SK-N-SH (cell line): Measurements from ENCODE around the gene PLEKHG5. TPM values are rescaled to one million over a fixed set of nuclear protein-coding genes. Genes with fewer than 3 reads are reported as not detected.

Source experiments
- CTCF ChIA-PET: fragments of 300-600, 350-600 bp; formaldehyde crosslinking; extraction: SDS; loops from one replicate; lab custom pipeline; 2021; lab: Yijun Ruan, JAX
- POLR2A ChIA-PET: fragments of 350-600 bp; sonication (Branson Sonifier 250); formaldehyde crosslinking; extraction: SDS; loops from one replicate; lab custom pipeline; 2020; ENCODE audit warnings: antibody characterized with exemption, inconsistent platforms; lab: Yijun Ruan, JAX
- DNase-seq: peaks from one replicate; pipeline ENCODE4 v3.0.0; 2012
- H2AFZ ChIP-seq: fragments of 200-600 bp; sonication (generic); 2 replicates; pipeline ENCODE4 v1.8.1; 2016; ENCODE audit warnings: antibody characterized with exemption, mild to moderate bottlenecking, low read depth
- H3F3A ChIP-seq: fragments of 200-600 bp; sonication (generic); replicated peaks from 2 replicates; pipeline ENCODE3; 2016; ENCODE audit warnings: antibody characterized with exemption, mild to moderate bottlenecking; ENCODE audit not compliant: insufficient read depth
- H3K27ac ChIP-seq, 2 experiments: fragments of 200-500 bp in 1 of 2; fragments of 200-600 bp in 1 of 2; sonication (Bioruptor generic) in 1 of 2; sonication (generic), shearing (Covaris generic) in 1 of 2; 2 replicates each; pipeline versions ENCODE4 v1.5.1 to v1.6.1; 2014 to 2016; ENCODE audit warnings: low read depth in 2 of 2, inconsistent platforms in 1 of 2, low read length in 1 of 2, mild to moderate bottlenecking in 1 of 2, mixed read lengths in 1 of 2
- H3K27me3 ChIP-seq: fragments of 200-600 bp; sonication (generic), shearing (Covaris generic); 2 replicates; pipeline ENCODE4 v1.6.1; 2016; ENCODE audit warnings: mixed run types; ENCODE audit not compliant: insufficient read depth
- H3K36me3 ChIP-seq, 2 experiments: fragments of 200-500 bp in 1 of 2; fragments of 200-600 bp in 1 of 2; sonication (Bioruptor generic) in 1 of 2; sonication (generic) in 1 of 2; replicated peaks in 1 of 2; 2 replicates each; pipeline versions ENCODE3 to v1.5.1; 2014 to 2016; ENCODE audit warnings: low read length in 1 of 2, mild to moderate bottlenecking in 1 of 2; ENCODE audit not compliant: insufficient read depth in 2 of 2, control insufficient read depth in 1 of 2
- H3K4me1 ChIP-seq, 2 experiments: fragments of 200-500 bp in 1 of 2; fragments of 200-600 bp in 1 of 2; sonication (Bioruptor generic) in 1 of 2; sonication (generic), shearing (Covaris generic) in 1 of 2; 2 replicates each; pipeline versions ENCODE4 v1.5.1 to v1.6.1; 2014 to 2016; ENCODE audit warnings: low read depth in 1 of 2, low read length in 1 of 2, mixed run types in 1 of 2; ENCODE audit not compliant: insufficient read depth in 2 of 2, control insufficient read depth in 1 of 2
- H3K4me2 ChIP-seq: fragments of 200-600 bp; sonication (generic), shearing (Covaris generic); 2 replicates; pipeline ENCODE4 v1.6.1; 2017; ENCODE audit warnings: mixed run types
- H3K4me3 ChIP-seq, 2 experiments: fragments of 200-500 bp in 1 of 2; fragments of 200-600 bp in 1 of 2; sonication (Bioruptor generic) in 1 of 2; sonication (generic), shearing (Covaris generic) in 1 of 2; 2 replicates each; pipeline versions ENCODE4 v1.5.1 to v1.8.1; 2014 to 2016; ENCODE audit warnings: low read depth in 2 of 2, inconsistent platforms in 1 of 2, low read length in 1 of 2, mild to moderate bottlenecking in 1 of 2, mixed read lengths in 1 of 2, moderate library complexity in 1 of 2
- H3K79me2 ChIP-seq: fragments of 200-600 bp; sonication (generic); 2 replicates; pipeline ENCODE4 v1.8.1; 2017; ENCODE audit warnings: mild to moderate bottlenecking; ENCODE audit not compliant: insufficient read depth
- H3K9ac ChIP-seq: fragments of 200-600 bp; sonication (generic); 2 replicates; pipeline ENCODE4 v1.6.1; 2017; ENCODE audit warnings: mixed run types
- H3K9me2 ChIP-seq: fragments of 200-600 bp; sonication (generic); 2 replicates; pipeline ENCODE4 v1.6.1; 2017; ENCODE audit warnings: mixed run types
- H3K9me3 ChIP-seq: fragments of 200-600 bp; sonication (generic); 2 replicates; pipeline ENCODE4 v1.6.1; 2017; ENCODE audit warnings: mixed run types, mild to moderate bottlenecking, moderate library complexity
- H4K20me1 ChIP-seq: fragments of 200-600 bp; sonication (generic); 2 replicates; pipeline ENCODE4 v1.6.1; 2017; ENCODE audit warnings: mild to moderate bottlenecking, mixed run types; ENCODE audit not compliant: insufficient read depth
- ELF1 ChIP-seq: IDR thresholded peaks from 2 replicates; pipeline ENCODE4 v1.4.0; 2012
- FOXM1 ChIP-seq: IDR thresholded peaks from 2 replicates; pipeline ENCODE4 v1.4.0; 2012; ENCODE audit warnings: low read depth, mild to moderate bottlenecking
- GATA2 ChIP-seq: sonication (generic); formaldehyde crosslinking; IDR thresholded peaks from 2 replicates; pipeline ENCODE4 v1.5.0; 2020; ENCODE audit warnings: mild to moderate bottlenecking, missing genetic modification reagents
- JUND ChIP-seq: IDR thresholded peaks from 2 replicates; pipeline ENCODE4 v1.4.0; 2012
- MEF2A ChIP-seq: IDR thresholded peaks from 2 replicates; pipeline ENCODE4 v1.4.0; 2012; ENCODE audit warnings: low read depth, borderline replicate concordance
- NRF1 ChIP-seq: IDR thresholded peaks from 2 replicates; pipeline ENCODE4 v1.6.1; 2012; ENCODE audit warnings: low read depth, mild to moderate bottlenecking, low read length
- RAD21 ChIP-seq: IDR thresholded peaks from 2 replicates; pipeline ENCODE4 v1.6.1; 2012; ENCODE audit warnings: mild to moderate bottlenecking, low read length
- RFX5 ChIP-seq: IDR thresholded peaks from 2 replicates; pipeline ENCODE4 v1.6.1; 2012; ENCODE audit warnings: mild to moderate bottlenecking, improper control_type of control experiment, low read length
- SIN3A ChIP-seq: IDR thresholded peaks from 2 replicates; pipeline ENCODE4 v1.6.1; 2012; ENCODE audit warnings: low read depth, mild to moderate bottlenecking, low read length, moderate library complexity, borderline replicate concordance
- SMC3 ChIP-seq: IDR thresholded peaks from 2 replicates; pipeline ENCODE4 v1.6.1; 2012; ENCODE audit warnings: low read depth, low read length, improper control_type of control experiment
- TAF1 ChIP-seq: IDR thresholded peaks from 2 replicates; pipeline ENCODE4 v1.6.1; 2012; ENCODE audit warnings: low read depth, mild to moderate bottlenecking, low read length, moderate library complexity, borderline replicate concordance
- TCF12 ChIP-seq: IDR thresholded peaks from 2 replicates; pipeline ENCODE4 v1.4.0; 2012
- WGBS: methylation state at CpG from one replicate; pipeline ENCODE4 v1.1.6; 2017; ENCODE audit warnings: low lambda C conversion rate; 5-methylcytosine and 5-hydroxymethylcytosine counted together
- polyA plus RNA-seq, 3 experiments: library from polyadenylated mRNA; depleted of rRNA; stranded (reverse); fragments of >200 nt; gene quantifications; 2 replicates each; pipeline ENCODE4 v1.2.3, GENCODE V29; 2012
- TF ChIP-seq, protein P1 (sequence below): fragments of 200-600 bp; sonication (generic); IDR thresholded peaks from 2 replicates; pipeline ENCODE4 v1.6.1; 2017; ENCODE audit warnings: antibody characterized with exemption, mild to moderate bottlenecking, moderate library complexity
- TF ChIP-seq, protein P2 (sequence below): IDR thresholded peaks from 2 replicates; pipeline ENCODE4; 2012
- TF ChIP-seq, protein P3 (sequence below): IDR thresholded peaks from 2 replicates; pipeline ENCODE4 v1.4.0; 2012; ENCODE audit warnings: low read depth, borderline replicate concordance

The PLEKHG5 gene
- polyA plus RNA-seq, 1 of the 3 experiments (the other 2 are of a cell fraction) = 14.9 TPM

DNA sequence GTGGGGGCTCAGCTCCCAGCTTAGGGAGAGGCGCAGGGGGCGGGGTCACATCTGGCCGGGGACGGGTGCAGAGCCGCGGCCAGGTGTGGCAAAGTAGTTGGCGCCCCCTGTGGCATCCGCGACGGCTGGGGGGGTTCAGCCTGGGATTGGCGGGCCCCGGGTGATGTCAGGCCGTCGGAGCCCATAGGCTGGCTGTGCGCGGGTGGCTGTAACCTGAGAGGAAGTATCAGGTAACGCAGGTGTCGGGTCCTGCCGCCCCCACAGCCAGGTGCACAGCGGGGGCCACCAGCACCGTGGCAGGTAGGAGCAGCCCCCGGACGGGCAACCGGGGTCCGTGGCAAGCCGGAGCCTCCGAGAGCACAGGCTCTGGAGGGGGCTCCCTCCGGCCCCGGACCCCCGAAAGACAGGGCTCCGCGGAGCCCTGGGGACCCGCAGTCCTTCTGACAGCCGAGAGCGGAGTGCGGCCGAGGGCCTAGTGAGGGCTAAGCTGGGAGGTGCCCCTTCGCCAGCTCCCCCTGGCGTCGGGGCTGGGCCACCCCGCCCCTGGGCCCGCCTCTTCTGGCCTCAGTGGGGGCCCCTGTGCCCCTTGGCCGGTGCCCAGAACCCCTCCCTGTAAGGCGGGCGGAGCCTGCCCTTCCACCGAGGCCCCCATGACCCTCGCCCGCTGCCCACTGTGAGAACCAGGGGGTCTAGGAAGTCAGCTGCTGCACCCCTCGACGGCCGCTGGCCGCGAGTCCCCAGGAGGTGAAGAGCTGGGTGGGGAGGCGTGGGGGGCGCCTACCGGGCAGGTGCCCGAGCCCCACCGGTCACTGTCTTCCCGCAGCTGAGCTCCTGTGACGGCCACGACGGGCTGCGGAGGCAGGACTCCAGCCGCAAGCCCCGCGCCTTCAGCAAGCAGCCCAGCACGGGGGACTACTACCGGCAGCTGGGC lies 43.4 kb downstream of the PLEKHG5 start:
- Histone ChIP-seq H3K79me2 (no peaks in the 10 kb centered on the region), H3K4me3 (peak overlapping the region in 1 of 2 experiments; percentile 12; a peak in 1 of 4 replicates), H3K4me1 (no peaks in the 10 kb centered on the region; a peak in 1 of 4 replicates), H2AFZ (no peak overlapping the region), H3K9me3 (no peaks in the 10 kb centered on the region), H3K4me2 (no peak overlapping the region), H3F3A (no peaks in the 10 kb centered on the region), H3K36me3 (no peaks in the 10 kb centered on the region), H3K9me2 (no peaks in the 10 kb centered on the region), H3K9ac (no peak overlapping the region), H3K27ac (no peak overlapping the region), H4K20me1 (no peaks in the 10 kb centered on the region), H3K27me3 (peaks cover 44% of the 10 kb centered on the region)
- CTCF ChIA-PET = interaction anchor here (0.6 to 6.8 kb wide), 8 partner anchors 9 to 201 kb away, joined by 3 to 70 read pairs (median 4); partner anchors contain the start of genes NOL9 and TAS1R1
- no peak for DNase-seq
- 17% methylated on average over 19 of the region's 68 CpGs for WGBS
- TF ChIP-seq GATA2 (CRISPR knock-in tag) (no peak), RAD21 (no peak), TCF12 (no peak), ELF1 (no peak)
- TF ChIP-seq, protein P1, sequence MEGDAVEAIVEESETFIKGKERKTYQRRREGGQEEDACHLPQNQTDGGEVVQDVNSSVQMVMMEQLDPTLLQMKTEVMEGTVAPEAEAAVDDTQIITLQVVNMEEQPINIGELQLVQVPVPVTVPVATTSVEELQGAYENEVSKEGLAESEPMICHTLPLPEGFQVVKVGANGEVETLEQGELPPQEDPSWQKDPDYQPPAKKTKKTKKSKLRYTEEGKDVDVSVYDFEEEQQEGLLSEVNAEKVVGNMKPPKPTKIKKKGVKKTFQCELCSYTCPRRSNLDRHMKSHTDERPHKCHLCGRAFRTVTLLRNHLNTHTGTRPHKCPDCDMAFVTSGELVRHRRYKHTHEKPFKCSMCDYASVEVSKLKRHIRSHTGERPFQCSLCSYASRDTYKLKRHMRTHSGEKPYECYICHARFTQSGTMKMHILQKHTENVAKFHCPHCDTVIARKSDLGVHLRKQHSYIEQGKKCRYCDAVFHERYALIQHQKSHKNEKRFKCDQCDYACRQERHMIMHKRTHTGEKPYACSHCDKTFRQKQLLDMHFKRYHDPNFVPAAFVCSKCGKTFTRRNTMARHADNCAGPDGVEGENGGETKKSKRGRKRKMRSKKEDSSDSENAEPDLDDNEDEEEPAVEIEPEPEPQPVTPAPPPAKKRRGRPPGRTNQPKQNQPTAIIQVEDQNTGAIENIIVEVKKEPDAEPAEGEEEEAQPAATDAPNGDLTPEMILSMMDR = peak; percentile 11; the same call in 1 of the 2 replicates
- POLR2A ChIA-PET = no interaction called here

DNA sequence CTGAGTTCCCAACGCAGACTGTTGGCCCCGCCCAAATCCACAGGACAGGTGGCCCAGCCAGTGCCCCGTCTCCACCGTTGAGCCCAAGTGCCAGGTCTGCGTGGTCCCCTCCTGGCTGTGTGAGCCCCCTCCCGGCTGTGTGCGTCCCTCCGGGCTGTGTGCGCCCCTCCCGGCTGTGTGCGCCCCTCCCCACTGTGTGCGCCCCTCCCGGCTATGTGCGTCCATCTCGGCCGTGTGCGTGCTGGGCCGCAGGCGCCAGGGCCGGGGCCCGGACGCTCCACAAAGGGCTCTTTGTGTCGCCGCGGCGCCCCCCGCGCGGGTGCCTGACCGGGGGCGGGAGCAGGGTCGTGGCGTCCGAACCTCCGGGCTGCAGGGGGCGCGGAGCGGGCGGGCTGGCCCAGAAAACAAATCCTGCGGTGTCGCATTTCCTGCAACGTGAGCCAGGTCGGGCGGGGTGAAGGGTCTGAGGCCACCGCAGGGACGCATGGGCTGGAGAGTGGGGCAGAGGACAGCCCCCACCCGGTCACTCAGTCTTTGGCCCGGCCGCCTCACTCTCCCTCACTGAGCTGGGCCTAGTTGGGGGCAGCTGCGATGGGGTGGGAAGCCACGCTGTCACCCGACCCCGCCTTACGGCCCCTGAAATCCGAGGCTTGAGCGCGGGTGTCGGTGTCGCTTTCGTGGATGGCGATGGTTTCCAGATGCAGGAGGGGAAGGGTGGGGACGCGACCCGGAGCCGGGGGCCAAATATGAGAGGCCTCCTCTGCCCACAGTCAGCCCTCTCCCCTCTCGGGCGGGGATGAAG lies 44.2 kb downstream of the PLEKHG5 start:
- no peaks in the 10 kb centered on the region for H4K20me1 ChIP-seq
- CTCF ChIA-PET = interaction anchor here (0.6 to 6.8 kb wide), 6 partner anchors 8 to 200 kb away, joined by 3 to 70 read pairs (median 4); partner anchors contain the start of genes NOL9 and TAS1R1
- H3K9me3 ChIP-seq = no peaks in the 10 kb centered on the region
- WGBS = 28% methylated on average over 30 of the region's 67 CpGs
- H3K79me2 ChIP-seq = no peaks in the 10 kb centered on the region
- H3K4me3 ChIP-seq = no peak overlapping the region
- H3K27me3 ChIP-seq = peaks cover 39% of the 10 kb centered on the region
- H3K9me2 ChIP-seq = no peaks in the 10 kb centered on the region
- no peaks in the 10 kb centered on the region for H3F3A ChIP-seq
- no peak for DNase-seq
- H3K4me1 ChIP-seq = no peaks in the 10 kb centered on the region; a peak in 1 of 4 replicates
- no peak overlapping the region for H2AFZ ChIP-seq
- no peak overlapping the region for H3K9ac ChIP-seq
- no peak for TF ChIP-seq ELF1
- no peak for TF ChIP-seq SIN3A
- TF ChIP-seq FOXM1 = no peak
- no peak for TF ChIP-seq MEF2A
- TF ChIP-seq SMC3 = no peak
- TF ChIP-seq, protein P2, sequence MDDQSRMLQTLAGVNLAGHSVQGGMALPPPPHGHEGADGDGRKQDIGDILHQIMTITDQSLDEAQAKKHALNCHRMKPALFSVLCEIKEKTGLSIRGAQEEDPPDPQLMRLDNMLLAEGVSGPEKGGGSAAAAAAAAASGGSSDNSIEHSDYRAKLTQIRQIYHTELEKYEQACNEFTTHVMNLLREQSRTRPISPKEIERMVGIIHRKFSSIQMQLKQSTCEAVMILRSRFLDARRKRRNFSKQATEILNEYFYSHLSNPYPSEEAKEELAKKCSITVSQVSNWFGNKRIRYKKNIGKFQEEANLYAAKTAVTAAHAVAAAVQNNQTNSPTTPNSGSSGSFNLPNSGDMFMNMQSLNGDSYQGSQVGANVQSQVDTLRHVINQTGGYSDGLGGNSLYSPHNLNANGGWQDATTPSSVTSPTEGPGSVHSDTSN = no peak
- TF ChIP-seq JUND = no peak
- no peak for TF ChIP-seq NRF1
- TF ChIP-seq, protein P3, sequence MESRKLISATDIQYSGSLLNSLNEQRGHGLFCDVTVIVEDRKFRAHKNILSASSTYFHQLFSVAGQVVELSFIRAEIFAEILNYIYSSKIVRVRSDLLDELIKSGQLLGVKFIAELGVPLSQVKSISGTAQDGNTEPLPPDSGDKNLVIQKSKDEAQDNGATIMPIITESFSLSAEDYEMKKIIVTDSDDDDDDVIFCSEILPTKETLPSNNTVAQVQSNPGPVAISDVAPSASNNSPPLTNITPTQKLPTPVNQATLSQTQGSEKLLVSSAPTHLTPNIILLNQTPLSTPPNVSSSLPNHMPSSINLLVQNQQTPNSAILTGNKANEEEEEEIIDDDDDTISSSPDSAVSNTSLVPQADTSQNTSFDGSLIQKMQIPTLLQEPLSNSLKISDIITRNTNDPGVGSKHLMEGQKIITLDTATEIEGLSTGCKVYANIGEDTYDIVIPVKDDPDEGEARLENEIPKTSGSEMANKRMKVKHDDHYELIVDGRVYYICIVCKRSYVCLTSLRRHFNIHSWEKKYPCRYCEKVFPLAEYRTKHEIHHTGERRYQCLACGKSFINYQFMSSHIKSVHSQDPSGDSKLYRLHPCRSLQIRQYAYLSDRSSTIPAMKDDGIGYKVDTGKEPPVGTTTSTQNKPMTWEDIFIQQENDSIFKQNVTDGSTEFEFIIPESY = no peak
- TF ChIP-seq TAF1 = no peak
- no peak for TF ChIP-seq RFX5
- no peak overlapping the region for H3K27ac ChIP-seq
- no peak overlapping the region for H3K4me2 ChIP-seq
- POLR2A ChIA-PET = no interaction called here
- H3K36me3 ChIP-seq = no peaks in the 10 kb centered on the region
